IMR-90 (cell line): ENCODE data around the gene PCDH12. TPM values are rescaled to one million over a fixed set of nuclear protein-coding genes. Genes with fewer than 3 reads are reported as not detected.

Experiments
- ATAC-seq: fragments of 200-7000 bp; cut with Tn5 transposase; 2 replicates; pipeline ENCODE4 v1.9.1; 2020; ENCODE audit warnings: low read depth, mild to moderate bottlenecking, moderate library complexity
- BruUV-seq: library from RNA; stranded (reverse); fragments of 400-500 nt; replicated peaks from 2 replicates; lab custom pipeline; 2021; lab: Mats Ljungman, UMichigan
- CTCF ChIA-PET: fragments of 300-600 bp; formaldehyde crosslinking; extraction: SDS; loops from one replicate; lab custom pipeline; 2021; ENCODE audit warnings: antibody characterized with exemption; lab: Yijun Ruan, JAX
- POLR2A ChIA-PET: fragments of 300-600 bp; sonication (Branson Sonifier 250); formaldehyde crosslinking; loops from one replicate; lab custom pipeline; 2022; ENCODE audit warnings: antibody characterized with exemption; ENCODE audit not compliant: unreplicated experiment; lab: Charles Lee
- DNase-seq: peaks from one replicate; pipeline ENCODE4 v3.0.0; 2013
- H2AFZ ChIP-seq: replicated peaks from 2 replicates; pipeline ENCODE3; 2013; ENCODE audit warnings: low read length, mild to moderate bottlenecking; ENCODE audit not compliant: poor library complexity
- H2AK5ac ChIP-seq: 2 replicates; pipeline ENCODE4 v1.6.1; 2013; ENCODE audit warnings: low read depth, low read length, inconsistent platforms
- H2AK9ac ChIP-seq: replicated peaks from 2 replicates; pipeline ENCODE3; 2013; ENCODE audit warnings: mild to moderate bottlenecking, low read depth, low read length, moderate library complexity; ENCODE audit not compliant: poor library complexity
- H2BK120ac ChIP-seq: 2 replicates; pipeline ENCODE4 v1.6.1; 2013; ENCODE audit warnings: low read depth, low read length, inconsistent platforms
- H2BK15ac ChIP-seq: 3 replicates; pipeline ENCODE4 v1.6.1; 2013; ENCODE audit warnings: low read depth, low read length, inconsistent platforms
- H2BK20ac ChIP-seq: 2 replicates; pipeline ENCODE4 v1.6.1; 2013; ENCODE audit warnings: low read depth, mild to moderate bottlenecking, inconsistent platforms, low read length, moderate library complexity
- H2BK5ac ChIP-seq: 2 replicates; pipeline ENCODE4 v1.6.1; 2013; ENCODE audit warnings: mild to moderate bottlenecking, low read depth, low read length, inconsistent platforms; ENCODE audit not compliant: poor library complexity, severe bottlenecking
- H3K14ac ChIP-seq: replicated peaks from 2 replicates; pipeline ENCODE4 v1.6.1; 2013; ENCODE audit warnings: low read depth, low read length, inconsistent platforms
- H3K18ac ChIP-seq: 2 replicates; pipeline ENCODE4 v1.6.1; 2013; ENCODE audit warnings: low read depth, low read length, control low read depth
- H3K23ac ChIP-seq: 2 replicates; pipeline ENCODE4 v1.6.1; 2013; ENCODE audit warnings: low read depth, low read length, inconsistent platforms
- H3K27ac ChIP-seq: 2 replicates; pipeline ENCODE4 v1.5.1; 2013; ENCODE audit warnings: mild to moderate bottlenecking, control low read depth, low read length; ENCODE audit not compliant: insufficient read depth
- H3K27me3 ChIP-seq: 2 replicates; pipeline ENCODE4 v1.6.1; 2013; ENCODE audit warnings: low read length; ENCODE audit not compliant: control insufficient read depth, insufficient read depth
- H3K36me3 ChIP-seq: 2 replicates; pipeline ENCODE4 v1.6.1; 2013; ENCODE audit warnings: low read length, mixed read lengths; ENCODE audit not compliant: control insufficient read depth, insufficient read depth
- H3K4ac ChIP-seq: 2 replicates; pipeline ENCODE4 v1.6.1; 2013; ENCODE audit warnings: low read depth, low read length, inconsistent platforms
- H3K4me1 ChIP-seq: 2 replicates; pipeline ENCODE4 v1.6.1; 2013; ENCODE audit warnings: low read length, mixed read lengths; ENCODE audit not compliant: control insufficient read depth, insufficient read depth
- H3K4me2 ChIP-seq: 2 replicates; pipeline ENCODE4 v1.6.1; 2013; ENCODE audit warnings: low read depth, mild to moderate bottlenecking, control low read depth, low read length, moderate library complexity
- H3K4me3 ChIP-seq: 2 replicates; pipeline ENCODE4 v1.5.1; 2013; ENCODE audit warnings: low read depth, mild to moderate bottlenecking, control low read depth, low read length, moderate library complexity; ENCODE audit not compliant: insufficient read depth
- H3K56ac ChIP-seq: 2 replicates; pipeline ENCODE4 v1.6.1; 2013; ENCODE audit warnings: low read length, inconsistent platforms; ENCODE audit not compliant: insufficient read depth; ENCODE audit errors: extremely low read depth
- H3K79me1 ChIP-seq, 2 experiments: 2 replicates each; pipeline ENCODE4 v1.6.1; 2013; ENCODE audit warnings: low read length in 2 of 2, inconsistent platforms in 1 of 2, low read depth in 1 of 2
- H3K9ac ChIP-seq: 2 replicates; pipeline ENCODE4 v1.6.1; 2013; ENCODE audit warnings: low read depth, low read length, control low read depth
- H3K9me1 ChIP-seq: 2 replicates; pipeline ENCODE4 v1.6.1; 2013; ENCODE audit warnings: low read length, inconsistent platforms; ENCODE audit not compliant: insufficient read depth
- H3K9me3 ChIP-seq: 2 replicates; pipeline ENCODE4 v1.6.1; 2013; ENCODE audit warnings: low read length; ENCODE audit not compliant: control insufficient read depth, insufficient read depth
- H4K20me1 ChIP-seq: 2 replicates; pipeline ENCODE4 v1.6.1; 2013; ENCODE audit warnings: low read length, inconsistent platforms; ENCODE audit not compliant: insufficient read depth
- H4K5ac ChIP-seq: 2 replicates; pipeline ENCODE4 v1.6.1; 2013; ENCODE audit warnings: mild to moderate bottlenecking, low read depth, low read length, control low read depth
- H4K8ac ChIP-seq, 2 experiments: 2 replicates each; pipeline ENCODE4 v1.6.1; 2013; ENCODE audit warnings: low read depth in 2 of 2, low read length in 2 of 2, control low read depth in 1 of 2, inconsistent platforms in 1 of 2
- H4K91ac ChIP-seq: 2 replicates; pipeline ENCODE4 v1.6.1; 2013; ENCODE audit warnings: low read depth, low read length, inconsistent platforms; ENCODE audit not compliant: insufficient read depth
- BHLHE40 ChIP-seq: fragments of 150-350 bp; IDR thresholded peaks from 2 replicates; pipeline ENCODE4 v1.6.1; 2016; ENCODE audit warnings: mild to moderate bottlenecking, low read depth, low read length
- CEBPB ChIP-seq: IDR thresholded peaks from 2 replicates; pipeline ENCODE4 v1.6.1; 2012; ENCODE audit warnings: low read depth, low read length, improper control_type of control experiment
- CHD1 ChIP-seq: IDR thresholded peaks from 2 replicates; pipeline ENCODE4 v1.6.1; 2012; ENCODE audit warnings: low read depth, low read length, improper control_type of control experiment
- FOS ChIP-seq: fragments of 150-350 bp; IDR thresholded peaks from 2 replicates; pipeline ENCODE4 v1.6.1; 2016; ENCODE audit warnings: low read depth, low read length
- MAFK ChIP-seq: IDR thresholded peaks from 2 replicates; pipeline ENCODE4 v1.6.1; 2012; ENCODE audit warnings: low read depth, low read length, improper control_type of control experiment
- MAZ ChIP-seq: IDR thresholded peaks from 2 replicates; pipeline ENCODE4 v1.6.1; 2012; ENCODE audit warnings: low read depth, mild to moderate bottlenecking, low read length, improper control_type of control experiment, moderate library complexity, borderline replicate concordance
- MXI1 ChIP-seq: IDR thresholded peaks from 2 replicates; pipeline ENCODE4 v1.6.1; 2012; ENCODE audit warnings: low read depth, mild to moderate bottlenecking, low read length, moderate library complexity, borderline replicate concordance
- NFE2L2 ChIP-seq: fragments of 150-350 bp; IDR thresholded peaks from 2 replicates; pipeline ENCODE4 v1.6.1; 2016; ENCODE audit warnings: low read depth, mild to moderate bottlenecking, low read length
- POLR2A ChIP-seq: IDR thresholded peaks from 2 replicates; pipeline ENCODE4 v1.6.1; 2012; ENCODE audit warnings: mild to moderate bottlenecking, low read depth, low read length
- RAD21 ChIP-seq: IDR thresholded peaks from 2 replicates; pipeline ENCODE4 v1.6.1; 2012; ENCODE audit warnings: low read length, improper control_type of control experiment
- RCOR1 ChIP-seq: IDR thresholded peaks from 2 replicates; pipeline ENCODE4 v1.6.1; 2012; ENCODE audit warnings: mild to moderate bottlenecking, low read length, improper control_type of control experiment; ENCODE audit not compliant: insufficient replicate concordance
- RFX5 ChIP-seq: IDR thresholded peaks from 2 replicates; pipeline ENCODE4 v1.8.0; 2012; ENCODE audit warnings: low read depth, mild to moderate bottlenecking, low read length, moderate library complexity
- SMC3 ChIP-seq: fragments of 150-350 bp; IDR thresholded peaks from 2 replicates; pipeline ENCODE4 v1.6.1; 2016; ENCODE audit warnings: low read depth, mild to moderate bottlenecking, antibody characterized with exemption, low read length, moderate library complexity
- WGBS, 2 experiments: methylation state at CpG; one replicate each; pipeline versions ENCODE4 v1.1.5 to v1.1.7; 2013; ENCODE audit warnings: missing lambda C conversion rate in 2 of 2; ENCODE audit not compliant: insufficient read length in 1 of 2; ENCODE audit errors: extremely low coverage in 2 of 2; 5-methylcytosine and 5-hydroxymethylcytosine counted together
- dilution Hi-C: fragments of 300-500 bp; cut with HindIII; formaldehyde crosslinking; loops from one replicate; pipeline ENCODE4 v1.14.3; 2018; ENCODE audit warnings: low sequenced_read_pairs; ENCODE audit not compliant: unreplicated experiment
- in situ Hi-C: fragments of 300-500 bp; cut with MboI; formaldehyde crosslinking; loops from 3 replicates; pipeline ENCODE4 v1.14.3; 2019; ENCODE audit warnings: low sequenced_read_pairs, inconsistent platforms, mixed read lengths
- intact Hi-C: fragments of 100-400 bp; cut with micrococcal nuclease; formaldehyde crosslinking; loops from 2 replicates; pipeline ENCODE4 v1.10.0; 2022
- polyA plus RNA-seq, 3 experiments: library from polyadenylated mRNA; depleted of rRNA; stranded (reverse); fragments of >200 nt; gene quantifications; 2 replicates each; pipeline ENCODE4 v1.2.3, GENCODE V29; 2012; ENCODE audit warnings: low replicate concordance in 1 of 3
- total RNA-seq: library from RNA; depleted of rRNA; stranded (reverse); fragments of >200 nt; gene quantifications from 2 replicates; pipeline ENCODE4 v1.2.3, GENCODE V29; 2012
- TF ChIP-seq, protein P1 (sequence below): fragments of 150-350 bp; IDR thresholded peaks from 2 replicates; pipeline ENCODE4 v1.6.1; 2017; ENCODE audit warnings: mild to moderate bottlenecking, antibody characterized with exemption, low read length, low read depth
- TF ChIP-seq, protein P2 (sequence below): fragments of 150-350 bp; IDR thresholded peaks from 2 replicates; pipeline ENCODE4 v1.6.1; 2016; ENCODE audit warnings: low read depth, mild to moderate bottlenecking, low read length, moderate library complexity, borderline replicate concordance
- TF ChIP-seq, protein P3 (sequence below): conservative IDR thresholded peaks from 2 replicates; pipeline ENCODE4 v1.5.1; 2012; ENCODE audit warnings: mild to moderate bottlenecking, low read depth, low read length, improper control_type of control experiment

The PCDH12 gene
- total and polyA plus RNA-seq, 2 of the 4 experiments (the other 2 are of a cell fraction), result 0.02 to 0.18 TPM

DNA sequence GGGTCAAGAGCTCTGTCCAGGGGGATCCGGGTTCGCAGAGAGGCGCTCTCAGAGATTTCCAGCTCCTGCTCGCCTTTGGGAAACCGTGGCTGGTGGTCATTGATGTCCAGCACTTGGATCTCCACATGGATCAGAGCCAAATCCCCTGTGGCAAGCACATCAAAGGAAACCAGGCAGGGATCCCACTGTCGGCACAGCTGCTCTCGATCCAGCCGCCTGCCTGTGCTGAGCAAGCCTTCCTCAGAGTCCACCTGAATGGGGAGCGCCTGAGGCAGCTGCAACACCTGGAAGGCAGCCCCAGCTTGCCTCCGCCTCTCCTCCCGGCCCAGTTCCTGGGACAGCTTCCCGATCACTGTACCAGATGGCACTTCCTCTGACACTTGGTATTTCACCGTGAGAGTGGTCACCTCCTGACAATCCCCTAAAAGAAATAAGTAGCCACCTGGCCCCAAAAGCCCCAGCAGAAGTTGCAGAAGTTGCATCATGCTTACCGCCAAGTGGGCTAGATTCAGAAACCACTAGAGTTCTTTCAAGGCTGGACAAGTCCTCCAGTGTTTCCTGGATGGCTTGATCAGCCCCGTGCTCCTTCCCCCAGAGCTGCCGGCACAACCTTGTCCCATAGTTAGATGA lies 520 bp downstream of the PCDH12 start:
- Histone ChIP-seq H2BK5ac (no peak overlapping the region), H3K27ac (no peak overlapping the region), H2AFZ (no peak overlapping the region), H3K4me3 (no peak overlapping the region), H3K9me1 (no peaks in the 10 kb centered on the region), H3K23ac (no peak overlapping the region), H2BK120ac (no peak overlapping the region), H3K9ac (no peak overlapping the region), H4K20me1 (no peaks in the 10 kb centered on the region; the same call in 1 of the 2 replicates), H3K9me3 (no peaks in the 10 kb centered on the region), H2BK15ac (no peak overlapping the region), H3K4ac (no peak overlapping the region), H2AK5ac (no peak overlapping the region), H2BK20ac (no peak overlapping the region), H4K91ac (no peak overlapping the region), H4K8ac (no peak overlapping the region), H4K5ac (no peak overlapping the region), H3K79me1 (no peaks in the 10 kb centered on the region), H3K56ac (no peak overlapping the region), H3K36me3 (no peaks in the 10 kb centered on the region), H3K27me3 (peaks cover 21% of the 10 kb centered on the region), H2AK9ac (no peak overlapping the region), H3K14ac (no peak overlapping the region), H3K4me1 (no peaks in the 10 kb centered on the region), H3K18ac (no peak overlapping the region), H3K4me2 (no peak overlapping the region)
- dilution Hi-C loops (no loop called here), intact Hi-C loops (no loop called here), in situ Hi-C loops (loop anchor here (5.0 kb wide), 2 partner anchors 80 to 265 kb away; partner anchors contain the start of gene PCDH1)
- TF ChIP-seq, protein P1, sequence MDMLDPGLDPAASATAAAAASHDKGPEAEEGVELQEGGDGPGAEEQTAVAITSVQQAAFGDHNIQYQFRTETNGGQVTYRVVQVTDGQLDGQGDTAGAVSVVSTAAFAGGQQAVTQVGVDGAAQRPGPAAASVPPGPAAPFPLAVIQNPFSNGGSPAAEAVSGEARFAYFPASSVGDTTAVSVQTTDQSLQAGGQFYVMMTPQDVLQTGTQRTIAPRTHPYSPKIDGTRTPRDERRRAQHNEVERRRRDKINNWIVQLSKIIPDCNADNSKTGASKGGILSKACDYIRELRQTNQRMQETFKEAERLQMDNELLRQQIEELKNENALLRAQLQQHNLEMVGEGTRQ, result no peak
- TF ChIP-seq RFX5 (no peak), POLR2A (no peak), CHD1 (no peak), FOS (no peak), MXI1 (no peak), SMC3 (no peak), RAD21 (no peak), BHLHE40 (no peak), MAZ (no peak), NFE2L2 (no peak), MAFK (no peak), CEBPB (no peak), RCOR1 (no peak)
- TF ChIP-seq, protein P2, sequence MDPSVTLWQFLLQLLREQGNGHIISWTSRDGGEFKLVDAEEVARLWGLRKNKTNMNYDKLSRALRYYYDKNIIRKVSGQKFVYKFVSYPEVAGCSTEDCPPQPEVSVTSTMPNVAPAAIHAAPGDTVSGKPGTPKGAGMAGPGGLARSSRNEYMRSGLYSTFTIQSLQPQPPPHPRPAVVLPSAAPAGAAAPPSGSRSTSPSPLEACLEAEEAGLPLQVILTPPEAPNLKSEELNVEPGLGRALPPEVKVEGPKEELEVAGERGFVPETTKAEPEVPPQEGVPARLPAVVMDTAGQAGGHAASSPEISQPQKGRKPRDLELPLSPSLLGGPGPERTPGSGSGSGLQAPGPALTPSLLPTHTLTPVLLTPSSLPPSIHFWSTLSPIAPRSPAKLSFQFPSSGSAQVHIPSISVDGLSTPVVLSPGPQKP, result no peak
- TF ChIP-seq, protein P3, sequence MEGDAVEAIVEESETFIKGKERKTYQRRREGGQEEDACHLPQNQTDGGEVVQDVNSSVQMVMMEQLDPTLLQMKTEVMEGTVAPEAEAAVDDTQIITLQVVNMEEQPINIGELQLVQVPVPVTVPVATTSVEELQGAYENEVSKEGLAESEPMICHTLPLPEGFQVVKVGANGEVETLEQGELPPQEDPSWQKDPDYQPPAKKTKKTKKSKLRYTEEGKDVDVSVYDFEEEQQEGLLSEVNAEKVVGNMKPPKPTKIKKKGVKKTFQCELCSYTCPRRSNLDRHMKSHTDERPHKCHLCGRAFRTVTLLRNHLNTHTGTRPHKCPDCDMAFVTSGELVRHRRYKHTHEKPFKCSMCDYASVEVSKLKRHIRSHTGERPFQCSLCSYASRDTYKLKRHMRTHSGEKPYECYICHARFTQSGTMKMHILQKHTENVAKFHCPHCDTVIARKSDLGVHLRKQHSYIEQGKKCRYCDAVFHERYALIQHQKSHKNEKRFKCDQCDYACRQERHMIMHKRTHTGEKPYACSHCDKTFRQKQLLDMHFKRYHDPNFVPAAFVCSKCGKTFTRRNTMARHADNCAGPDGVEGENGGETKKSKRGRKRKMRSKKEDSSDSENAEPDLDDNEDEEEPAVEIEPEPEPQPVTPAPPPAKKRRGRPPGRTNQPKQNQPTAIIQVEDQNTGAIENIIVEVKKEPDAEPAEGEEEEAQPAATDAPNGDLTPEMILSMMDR, result no peak
- WGBS, 2 experiments, result 63% methylated on average over 14 of the region's 16 CpGs; no CpG with 5 or more reads in 1 of the 2 experiments
- BruUV-seq, result no TSS peak
- CTCF ChIA-PET, result interaction anchor here (1.1 to 1.5 kb wide), 2 partner anchors 34 to 265 kb away, joined by 3 read pairs; partner anchors contain the start of gene DELE1
- DNase-seq (no peak), ATAC-seq (no peak)
- POLR2A ChIA-PET, result no interaction called here
